GM18508 (cell line): Measurements from ENCODE around the gene NOVA2.

Source experiments
- ATAC-seq: cut with Tn5 transposase; IDR thresholded peaks from one replicate; pipeline ENCODE4 v1.9.1; 2021; ENCODE audit warnings: moderate number of reproducible peaks; ENCODE audit not compliant: insufficient read depth, unreplicated experiment

Gene NOVA2

GRCh38 chr19:45968626-45969025, 5.0 kb downstream of the NOVA2 start:
- ATAC-seq, result no peak

GRCh38 chr19:45967246-45967645, 6.4 kb downstream of the NOVA2 start:
- ATAC-seq, result no peak

GRCh38 chr19:45962021-45962420, 11.6 kb downstream of the NOVA2 start:
- no peak for ATAC-seq

GRCh38 chr19:45960595-45961235, 12.9 kb downstream of the NOVA2 start:
- no peak for ATAC-seq

GRCh38 chr19:45959517-45960025, 14.1 kb downstream of the NOVA2 start:
- no peak for ATAC-seq

- no peak for ATAC-seq
These were observed 14.7 kb downstream of the NOVA2 start for GRCh38 chr19:45958769-45959516.

GRCh38 chr19:45958320-45958719, 15.3 kb downstream of the NOVA2 start:
- ATAC-seq, result no peak

- ATAC-seq, result no peak
These were observed 17.6 kb downstream of the NOVA2 start for GRCh38 chr19:45955905-45956608.

- no peak for ATAC-seq
These were observed 19.5 kb downstream of the NOVA2 start for GRCh38 chr19:45954156-45954555.

GRCh38 chr19:45953676-45954075, 20.0 kb downstream of the NOVA2 start:
- no peak for ATAC-seq

GRCh38 chr19:45952686-45953505, 20.8 kb downstream of the NOVA2 start:
- no peak for ATAC-seq

- ATAC-seq, result no peak
These were observed 21.4 kb downstream of the NOVA2 start for GRCh38 chr19:45952341-45952685.

GRCh38 chr19:45947926-45948325, 25.7 kb downstream of the NOVA2 start:
- no peak for ATAC-seq

- ATAC-seq, result no peak
These were observed 33.2 kb downstream of the NOVA2 start for GRCh38 chr19:45940515-45940805.

- no peak for ATAC-seq
These were observed 33.7 kb downstream of the NOVA2 start for GRCh38 chr19:45939792-45940514.

- no peak for ATAC-seq
These were observed 34.8 kb downstream of the NOVA2 start for GRCh38 chr19:45938733-45939319.

GRCh38 chr19:45935267-45935666, 38.4 kb downstream of the NOVA2 start:
- ATAC-seq, result no peak

GRCh38 chr19:45934551-45935230, 39.0 kb downstream of the NOVA2 start:
- no peak for ATAC-seq

- no peak for ATAC-seq
These were observed 39.9 kb downstream of the NOVA2 start for GRCh38 chr19:45933759-45934158.
